Keratinocyte (primary cell): ENCODE results near the gene TWIST2.

Source experiments
- CTCF ChIP-seq, 3 experiments: IDR thresholded peaks in 1 of 3; conservative IDR thresholded peaks in 1 of 3; optimal IDR thresholded peaks in 1 of 3; 2 replicates in 2 of 3; 3 replicates in 1 of 3; pipeline versions ENCODE3 to v1.5.1; 2011; ENCODE audit warnings: low read length in 3 of 3, mild to moderate bottlenecking in 3 of 3, moderate library complexity in 2 of 3, control low read depth in 1 of 3, inconsistent platforms in 1 of 3; ENCODE audit not compliant: insufficient read depth in 2 of 3; ENCODE audit errors: extremely low read depth in 1 of 3
- EZH2 ChIP-seq: IDR thresholded peaks from one replicate; pipeline ENCODE4 v1.6.1; 2012; ENCODE audit warnings: inconsistent platforms, mild to moderate bottlenecking, low read length, moderate library complexity

GRCh38 chr2:238876232-238876630 is 28.3 kb downstream of the TWIST2 start:
- TF ChIP-seq CTCF (optimal IDR thresholded peaks at IDR 0.05 in 1 of 3, IDR thresholded peaks at IDR 0.05 in 1 of 3, conservative IDR thresholded peaks at IDR 0.05 in 1 of 3; ENCODE audit: extremely low read depth in 1 of 3, insufficient read depth in 2 of 3, low read length in 3 of 3) (no peak), EZH2 (no peak)
